HepG2 (cell line): Measurements from ENCODE around the gene QKI. TPM values are rescaled to one million over a fixed set of nuclear protein-coding genes. Genes with fewer than 3 reads are reported as not detected.

Experiments
- ATRX ChIP-seq: sonication (generic); formaldehyde crosslinking; IDR thresholded peaks from 2 replicates; pipeline ENCODE4 v1.4.0; 2020; ENCODE audit warnings: missing genetic modification reagents, borderline replicate concordance
- CHD4 ChIP-seq: fragments of 200-600 bp; sonication (generic); IDR thresholded peaks from 2 replicates; pipeline ENCODE4 v1.7.0; 2017; ENCODE audit warnings: mild to moderate bottlenecking, low read length, borderline replicate concordance
- GFI1 ChIP-seq: sonication (generic); formaldehyde crosslinking; IDR thresholded peaks from 2 replicates; pipeline ENCODE4 v1.5.0; 2020; ENCODE audit warnings: missing genetic modification reagents, mild to moderate bottlenecking, borderline replicate concordance
- JUN ChIP-seq: sonication (generic); formaldehyde crosslinking; IDR thresholded peaks from 2 replicates; pipeline ENCODE4 v1.4.0; 2020; ENCODE audit warnings: mild to moderate bottlenecking, missing genetic modification reagents
- KMT2A ChIP-seq: sonication (generic); formaldehyde crosslinking; IDR thresholded peaks from 2 replicates; pipeline ENCODE4 v1.4.0; 2020; ENCODE audit warnings: missing genetic modification reagents
- MED1 ChIP-seq: sonication (generic); formaldehyde crosslinking; IDR thresholded peaks from 2 replicates; pipeline ENCODE4 v1.4.0; 2020; ENCODE audit warnings: missing genetic modification reagents
- NCOR1 ChIP-seq: fragments of 200-600 bp; sonication (generic); IDR thresholded peaks from 2 replicates; pipeline ENCODE4 v1.7.0; 2017; ENCODE audit warnings: antibody characterized with exemption, low read length, borderline replicate concordance
- NFYC ChIP-seq: IDR thresholded peaks from 2 replicates; pipeline ENCODE4 v1.6.1; 2016; ENCODE audit warnings: missing genetic modification reagents, missing compliant biosample characterization
- NR2F2 ChIP-seq: IDR thresholded peaks from 2 replicates; pipeline ENCODE4 v1.6.1; 2012; ENCODE audit warnings: low read depth, inconsistent platforms, borderline replicate concordance
- ONECUT2 ChIP-seq: sonication (generic); formaldehyde crosslinking; IDR thresholded peaks from 2 replicates; pipeline ENCODE4 v1.4.0; 2020; ENCODE audit warnings: missing genetic modification reagents
- SIN3B ChIP-seq: fragments of 150-350 bp; IDR thresholded peaks from 2 replicates; pipeline ENCODE4 v1.6.1; 2014; ENCODE audit warnings: low read length
- ZBTB38 ChIP-seq: sonication (generic); formaldehyde crosslinking; IDR thresholded peaks from 2 replicates; pipeline ENCODE4 v1.5.1; 2020; ENCODE audit warnings: mild to moderate bottlenecking, missing genetic modification reagents
- ZNF234 ChIP-seq: sonication (generic); formaldehyde crosslinking; conservative IDR thresholded peaks from 2 replicates; pipeline ENCODE4 v1.5.1; 2020; ENCODE audit warnings: mild to moderate bottlenecking, missing genetic modification reagents
- ZNF333 ChIP-seq: sonication (generic); formaldehyde crosslinking; IDR thresholded peaks from 2 replicates; pipeline ENCODE4 v1.4.0; 2020; ENCODE audit warnings: mild to moderate bottlenecking, missing genetic modification reagents, borderline replicate concordance
- ZNF431 ChIP-seq: sonication (generic); formaldehyde crosslinking; IDR thresholded peaks from 2 replicates; pipeline ENCODE4 v1.9.0; 2022; ENCODE audit warnings: missing genetic modification reagents, low read depth, mild to moderate bottlenecking, borderline replicate concordance
- ZNF44 ChIP-seq: sonication (generic); formaldehyde crosslinking; IDR thresholded peaks from 2 replicates; pipeline ENCODE4 v1.5.1; 2020; ENCODE audit warnings: mild to moderate bottlenecking, missing genetic modification reagents
- ZNF547 ChIP-seq: sonication (generic); formaldehyde crosslinking; IDR thresholded peaks from 2 replicates; pipeline ENCODE4 v1.5.1; 2020; ENCODE audit warnings: mild to moderate bottlenecking, missing genetic modification reagents
- ZNF629 ChIP-seq: sonication (generic); formaldehyde crosslinking; conservative IDR thresholded peaks from 2 replicates; pipeline ENCODE4 v1.5.0; 2020; ENCODE audit warnings: missing genetic modification reagents
- ZNF652 ChIP-seq: IDR thresholded peaks from 2 replicates; pipeline ENCODE4 v1.6.1; 2016; ENCODE audit warnings: low read depth, borderline replicate concordance
- polyA plus RNA-seq, 8 experiments: library from polyadenylated mRNA; depleted of rRNA in 3 of 8; stranded (reverse) in 7 of 8; unstranded in 1 of 8; fragments of >200 nt; fragmentation: Illumina TruSeq in 4 of 8; extraction: Trizol in 4 of 8; gene quantifications; 2 replicates each; pipeline versions ENCODE4 v1.2.1 to v1.2.3, GENCODE V29; 2011 to 2016; ENCODE audit warnings: low read depth in 4 of 8, missing spikeins in 1 of 8, mixed read lengths in 1 of 8; ENCODE audit not compliant: insufficient read depth in 1 of 8
- total RNA-seq, 5 experiments: library from RNA; depleted of rRNA; stranded (reverse); fragments of >200 nt; fragmentation: Illumina TruSeq; extraction: Trizol; gene quantifications; 2 replicates each; pipeline ENCODE4 v1.2.3, GENCODE V29; 2016; ENCODE audit warnings: low read depth in 1 of 5
- TF ChIP-seq, protein P1 (sequence below): sonication (generic); formaldehyde crosslinking; IDR thresholded peaks from 2 replicates; pipeline ENCODE4 v1.4.0; 2020; ENCODE audit warnings: missing genetic modification reagents
- TF ChIP-seq, protein P2 (sequence below): IDR thresholded peaks from 2 replicates; pipeline ENCODE4 v1.6.1; 2016; ENCODE audit warnings: missing biosample characterization, missing genetic modification reagents, low read depth
- TF ChIP-seq, protein P3 (sequence below): sonication (generic); formaldehyde crosslinking; IDR thresholded peaks from 2 replicates; pipeline ENCODE4 v1.9.0; 2022; ENCODE audit warnings: missing genetic modification reagents, mild to moderate bottlenecking, borderline replicate concordance
- TF ChIP-seq, protein P4 (sequence below): sonication (generic); formaldehyde crosslinking; IDR thresholded peaks from 2 replicates; pipeline ENCODE4 v1.4.0; 2020; ENCODE audit warnings: mild to moderate bottlenecking, missing genetic modification reagents
- TF ChIP-seq, protein P5 (sequence below): sonication (generic); formaldehyde crosslinking; IDR thresholded peaks from 2 replicates; pipeline ENCODE4 v1.4.0; 2020; ENCODE audit warnings: missing genetic modification reagents

Gene QKI
- total and polyA plus RNA-seq, 2 of the 13 experiments (the other 11 are each of a cell fraction or from before 2014, with no cell fraction given), result 136 to 137 TPM

DNA sequence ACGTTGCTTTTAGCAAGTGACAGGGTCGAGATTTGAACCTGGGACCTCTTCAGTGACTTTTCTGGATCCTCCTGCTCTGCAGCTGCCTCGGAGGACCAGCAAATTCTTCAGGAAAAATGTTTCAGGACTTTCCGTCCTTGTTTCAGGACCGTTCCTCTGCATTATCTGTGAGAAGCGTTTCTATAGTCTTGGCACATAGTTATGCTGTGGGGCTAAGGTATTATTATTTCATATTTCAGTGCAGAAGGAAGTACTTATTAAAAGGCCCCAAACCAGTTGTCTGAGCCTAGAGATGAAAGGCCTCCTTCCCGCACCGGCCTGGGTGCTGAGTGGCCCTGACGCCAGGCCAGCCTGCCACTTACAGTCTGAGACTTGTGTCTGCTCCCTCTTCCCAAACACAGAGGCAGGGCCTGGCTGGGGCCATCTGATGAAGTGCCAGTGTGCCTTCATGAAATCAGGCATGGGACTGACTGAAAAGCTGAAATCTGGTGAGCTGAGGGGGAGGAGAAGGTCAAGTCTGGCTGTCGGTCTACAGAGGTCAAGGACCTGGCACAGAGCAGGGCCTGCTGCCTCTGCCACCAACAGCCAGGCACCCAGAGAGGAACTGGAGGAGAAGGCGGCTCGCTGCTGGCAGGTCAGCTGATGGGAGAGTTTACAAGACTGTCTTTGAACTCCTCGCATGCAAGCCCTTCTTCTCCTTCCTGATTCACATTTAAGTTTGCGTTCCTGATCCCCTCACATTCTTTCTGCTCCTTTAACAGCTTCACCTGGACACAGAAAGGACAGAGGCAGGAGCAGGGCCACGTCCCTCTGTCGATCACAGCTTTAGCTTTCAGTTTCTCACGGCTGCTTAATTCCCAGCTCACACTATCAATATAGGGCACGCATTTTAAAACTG is 8.9 kb upstream of the QKI start (continued):
- TF ChIP-seq, protein P1, sequence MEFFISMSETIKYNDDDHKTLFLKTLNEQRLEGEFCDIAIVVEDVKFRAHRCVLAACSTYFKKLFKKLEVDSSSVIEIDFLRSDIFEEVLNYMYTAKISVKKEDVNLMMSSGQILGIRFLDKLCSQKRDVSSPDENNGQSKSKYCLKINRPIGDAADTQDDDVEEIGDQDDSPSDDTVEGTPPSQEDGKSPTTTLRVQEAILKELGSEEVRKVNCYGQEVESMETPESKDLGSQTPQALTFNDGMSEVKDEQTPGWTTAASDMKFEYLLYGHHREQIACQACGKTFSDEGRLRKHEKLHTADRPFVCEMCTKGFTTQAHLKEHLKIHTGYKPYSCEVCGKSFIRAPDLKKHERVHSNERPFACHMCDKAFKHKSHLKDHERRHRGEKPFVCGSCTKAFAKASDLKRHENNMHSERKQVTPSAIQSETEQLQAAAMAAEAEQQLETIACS (CRISPR knock-in tag), result no peak
- TF ChIP-seq ATRX (CRISPR knock-in tag) (no peak), MED1 (CRISPR knock-in tag) (peak; percentile 38; the same call in 1 of the 2 replicates), ONECUT2 (CRISPR knock-in tag) (no peak), NCOR1 (no peak), ZNF431 (CRISPR knock-in tag) (no peak), NR2F2 (peak; percentile 71), SIN3B (no peak), ZNF547 (CRISPR knock-in tag) (peak; percentile 71; the same call in 1 of the 2 replicates), ZBTB38 (CRISPR knock-in tag) (no peak), ZNF652 (peak; percentile 49; the same call in 1 of the 2 replicates), GFI1 (CRISPR knock-in tag) (peak; percentile 97), ZNF44 (no peak), CHD4 (no peak), NFYC (0 out of 2 replicates have a peak, but pooled peaks have one; percentile 8), JUN (CRISPR knock-in tag) (no peak), ZNF333 (CRISPR knock-in tag) (no peak), ZNF234 (CRISPR knock-in tag) (no peak), ZNF629 (no peak), KMT2A (peak; percentile 97)
- TF ChIP-seq, protein P2, sequence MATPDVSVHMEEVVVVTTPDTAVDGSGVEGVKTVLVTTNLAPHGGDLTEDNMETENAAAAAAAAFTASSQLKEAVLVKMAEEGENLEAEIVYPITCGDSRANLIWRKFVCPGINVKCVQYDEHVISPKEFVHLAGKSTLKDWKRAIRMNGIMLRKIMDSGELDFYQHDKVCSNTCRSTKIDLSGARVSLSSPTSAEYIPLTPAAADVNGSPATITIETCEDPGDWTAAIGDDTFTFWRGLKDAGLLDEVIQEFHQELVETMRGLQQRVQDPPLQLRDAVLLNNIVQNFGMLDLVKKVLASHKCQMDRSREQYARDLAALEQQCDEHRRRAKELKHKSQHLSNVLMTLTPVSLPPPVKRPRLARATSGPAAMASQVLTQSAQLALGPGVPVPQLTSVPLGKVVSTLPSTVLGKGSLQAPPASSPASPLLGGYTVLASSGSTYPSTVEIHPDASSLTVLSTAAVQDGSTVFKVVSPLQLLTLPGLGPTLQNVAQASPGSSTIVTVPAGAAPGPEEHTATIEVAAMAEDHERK, result no peak
- TF ChIP-seq, protein P3, sequence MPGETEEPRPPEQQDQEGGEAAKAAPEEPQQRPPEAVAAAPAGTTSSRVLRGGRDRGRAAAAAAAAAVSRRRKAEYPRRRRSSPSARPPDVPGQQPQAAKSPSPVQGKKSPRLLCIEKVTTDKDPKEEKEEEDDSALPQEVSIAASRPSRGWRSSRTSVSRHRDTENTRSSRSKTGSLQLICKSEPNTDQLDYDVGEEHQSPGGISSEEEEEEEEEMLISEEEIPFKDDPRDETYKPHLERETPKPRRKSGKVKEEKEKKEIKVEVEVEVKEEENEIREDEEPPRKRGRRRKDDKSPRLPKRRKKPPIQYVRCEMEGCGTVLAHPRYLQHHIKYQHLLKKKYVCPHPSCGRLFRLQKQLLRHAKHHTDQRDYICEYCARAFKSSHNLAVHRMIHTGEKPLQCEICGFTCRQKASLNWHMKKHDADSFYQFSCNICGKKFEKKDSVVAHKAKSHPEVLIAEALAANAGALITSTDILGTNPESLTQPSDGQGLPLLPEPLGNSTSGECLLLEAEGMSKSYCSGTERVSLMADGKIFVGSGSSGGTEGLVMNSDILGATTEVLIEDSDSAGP (CRISPR knock-in tag), result peak; percentile 95
- TF ChIP-seq, protein P4, sequence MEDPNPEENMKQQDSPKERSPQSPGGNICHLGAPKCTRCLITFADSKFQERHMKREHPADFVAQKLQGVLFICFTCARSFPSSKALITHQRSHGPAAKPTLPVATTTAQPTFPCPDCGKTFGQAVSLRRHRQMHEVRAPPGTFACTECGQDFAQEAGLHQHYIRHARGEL, result no peak
- TF ChIP-seq, protein P5, sequence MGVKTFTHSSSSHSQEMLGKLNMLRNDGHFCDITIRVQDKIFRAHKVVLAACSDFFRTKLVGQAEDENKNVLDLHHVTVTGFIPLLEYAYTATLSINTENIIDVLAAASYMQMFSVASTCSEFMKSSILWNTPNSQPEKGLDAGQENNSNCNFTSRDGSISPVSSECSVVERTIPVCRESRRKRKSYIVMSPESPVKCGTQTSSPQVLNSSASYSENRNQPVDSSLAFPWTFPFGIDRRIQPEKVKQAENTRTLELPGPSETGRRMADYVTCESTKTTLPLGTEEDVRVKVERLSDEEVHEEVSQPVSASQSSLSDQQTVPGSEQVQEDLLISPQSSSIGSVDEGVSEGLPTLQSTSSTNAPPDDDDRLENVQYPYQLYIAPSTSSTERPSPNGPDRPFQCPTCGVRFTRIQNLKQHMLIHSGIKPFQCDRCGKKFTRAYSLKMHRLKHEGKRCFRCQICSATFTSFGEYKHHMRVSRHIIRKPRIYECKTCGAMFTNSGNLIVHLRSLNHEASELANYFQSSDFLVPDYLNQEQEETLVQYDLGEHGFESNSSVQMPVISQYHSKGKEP (CRISPR knock-in tag), result no peak
